HG03025 (cell line): ENCODE measurements around the gene ADAM33.

Source experiments
- ATAC-seq: cut with Tn5 transposase; IDR thresholded peaks from one replicate; pipeline ENCODE4 v1.9.1; 2021; ENCODE audit warnings: mild to moderate bottlenecking, moderate library complexity; ENCODE audit not compliant: unreplicated experiment, low FRiP score

The ADAM33 gene

GRCh38 chr20:3681931-3682781 lies at the start of gene ADAM33:
ADAM33 (minus strand) TSS chr20:3682010; CDS start chr20:3682004, 6 bp downstream.
- no peak for ATAC-seq

GRCh38 chr20:3730803-3731672 lies 49.2 kb upstream of the ADAM33 start:
- no peak for ATAC-seq

GRCh38 chr20:3729811-3730540 lies 48.2 kb upstream of the ADAM33 start:
- ATAC-seq = no peak

- ATAC-seq = no peak
Observed at GRCh38 chr20:3729378-3729777, 47.6 kb upstream of the ADAM33 start.

GRCh38 chr20:3728876-3729275 lies 47.1 kb upstream of the ADAM33 start:
- no peak for ATAC-seq

- ATAC-seq = no peak
Observed at GRCh38 chr20:3728354-3728753, 46.5 kb upstream of the ADAM33 start.

- ATAC-seq = no peak
Observed at GRCh38 chr20:3727401-3728021, 45.7 kb upstream of the ADAM33 start.

GRCh38 chr20:3724356-3724755 lies 42.5 kb upstream of the ADAM33 start:
- no peak for ATAC-seq

GRCh38 chr20:3723284-3723683 lies 41.5 kb upstream of the ADAM33 start:
- no peak for ATAC-seq

GRCh38 chr20:3721912-3722311 lies 40.1 kb upstream of the ADAM33 start:
- no peak for ATAC-seq

GRCh38 chr20:3720626-3721025 lies 38.8 kb upstream of the ADAM33 start:
- ATAC-seq = no peak

- ATAC-seq = no peak
Observed at GRCh38 chr20:3720068-3720467, 38.3 kb upstream of the ADAM33 start.

GRCh38 chr20:3719046-3719445 lies 37.2 kb upstream of the ADAM33 start:
- no peak for ATAC-seq

GRCh38 chr20:3716195-3716834 lies 34.5 kb upstream of the ADAM33 start:
- no peak for ATAC-seq

GRCh38 chr20:3714092-3714491 lies 32.3 kb upstream of the ADAM33 start:
- ATAC-seq = no peak

GRCh38 chr20:3712279-3712873 lies 30.6 kb upstream of the ADAM33 start, which contains the start of gene SIGLEC1:
SIGLEC1 (minus strand) TSS chr20:3712600; CDS start chr20:3707128, 5,472 bp downstream.
- ATAC-seq = no peak

- ATAC-seq = no peak
Observed at GRCh38 chr20:3711484-3711941, 29.7 kb upstream of the ADAM33 start.

- ATAC-seq = no peak
Observed at GRCh38 chr20:3710703-3711483, 29.1 kb upstream of the ADAM33 start.
